Lower lobe of right lung (tissue), 2 donors: ENCODE data around the gene SLC1A7. TPM values are rescaled to one million over a fixed set of nuclear protein-coding genes. Genes with fewer than 3 reads are reported as not detected.
"Not testable (repeated sequence)": the region's sequence is repeated elsewhere in the genome, so short reads cannot be mapped to it uniquely, and the experiment has no call there.

ENCODE experiments used
- ATAC-seq, 2 donors: fragments of 200-7000 bp; cut with Tn5 transposase; one replicate each; pipeline ENCODE4 v1.9.1; 2020 to 2022; ENCODE audit warnings: mild to moderate bottlenecking in 2 of 2, moderate library complexity in 2 of 2
- DNase-seq: peaks from one replicate; pipeline ENCODE4 v3.0.0-alpha.2; 2020
- H3K27ac ChIP-seq: fragments of 200-600 bp; one replicate; pipeline ENCODE4 v1.8.0; 2022
- H3K27me3 ChIP-seq: fragments of 200-600 bp; one replicate; pipeline ENCODE4 v1.8.0; 2022; ENCODE audit warnings: low read depth
- H3K36me3 ChIP-seq: fragments of 200-600 bp; one replicate; pipeline ENCODE4 v1.8.0; 2022; ENCODE audit warnings: mild to moderate bottlenecking
- H3K4me1 ChIP-seq: fragments of 200-600 bp; one replicate; pipeline ENCODE4 v1.8.0; 2022
- H3K4me3 ChIP-seq: fragments of 200-600 bp; one replicate; pipeline ENCODE4 v1.8.0; 2022; ENCODE audit warnings: mild to moderate bottlenecking
- H3K9me3 ChIP-seq: fragments of 200-600 bp; one replicate; pipeline ENCODE4 v1.8.0; 2022
- CTCF ChIP-seq: fragments of 200-600 bp; IDR thresholded peaks from one replicate; pipeline ENCODE4 v1.8.0; 2022; ENCODE audit warnings: antibody characterized with exemption, mild to moderate bottlenecking
- intact Hi-C: fragments of 100-400 bp; cut with DNase I; formaldehyde crosslinking; loops from one replicate; pipeline ENCODE4 v1.11.0; 2022
- total RNA-seq: library from RNA; stranded (reverse); fragmentation: NEBNext Ultra II Directional; extraction: Animal tissue kit (Norgen Biotek cat#: 25700); gene quantifications from one replicate; pipeline ENCODE4 v1.2.1, GENCODE V29; 2021
- donor health status: DM: no; HTN: yes; CAD: no; lungs with severe emphysema.

SLC1A7 gene
- total RNA-seq, 1 donor from 2014 or later = 0.68 TPM

DNA sequence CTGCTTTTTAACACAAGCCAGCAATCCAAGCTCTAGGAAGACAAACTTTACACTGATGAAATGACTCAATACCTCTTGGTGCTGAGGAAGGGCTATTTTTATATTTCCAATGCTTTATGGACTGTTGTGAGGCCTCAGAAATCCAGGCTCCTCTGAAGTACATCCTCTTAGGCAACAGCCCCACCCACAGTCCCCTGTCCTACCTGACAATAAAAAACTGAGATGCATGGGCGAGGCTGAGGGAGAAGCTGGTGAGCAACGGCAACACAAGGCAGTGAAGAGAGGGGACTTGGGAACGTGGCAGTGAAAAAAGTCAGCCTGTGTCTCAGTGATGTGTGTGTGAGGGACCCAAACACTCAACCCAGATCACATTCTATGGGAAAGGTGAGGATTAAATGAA lies 44.1 kb upstream of the SLC1A7 start:
- H3K36me3 ChIP-seq = no peaks in the 10 kb centered on the region
- H3K9me3 ChIP-seq = no peaks in the 10 kb centered on the region
- DNase-seq = no peak
- H3K27ac ChIP-seq = no peak overlapping the region
- no peak for ATAC-seq
- H3K4me3 ChIP-seq = no peak overlapping the region
- intact Hi-C loops = no loop called here
- no peak for TF ChIP-seq CTCF
- H3K27me3 ChIP-seq = no peaks in the 10 kb centered on the region
- H3K4me1 ChIP-seq = peaks cover 14% of the 10 kb centered on the region

- H3K27ac ChIP-seq, H3K9me3 ChIP-seq, H3K36me3 ChIP-seq, ATAC-seq, H3K4me3 ChIP-seq, intact Hi-C loops, H3K27me3 ChIP-seq, DNase-seq: not testable (repeated sequence)
- H3K4me1 ChIP-seq = peaks cover 14% of the 10 kb centered on the region
Measured at GRCh38 chr1:53185955-53186297, 43.5 kb upstream of the SLC1A7 start.

- TF ChIP-seq CTCF = no peak
- Histone ChIP-seq H3K4me3 (no peak overlapping the region), H3K27me3 (no peaks in the 10 kb centered on the region), H3K4me1 (peaks cover 14% of the 10 kb centered on the region), H3K9me3 (no peaks in the 10 kb centered on the region), H3K36me3 (no peaks in the 10 kb centered on the region), H3K27ac (peak overlapping the region; percentile 58)
- DNase-seq (no peak), ATAC-seq (peak; percentile 34 to 71)
- intact Hi-C loops = no loop called here
Measured at GRCh38 chr1:53183095-53183990, 40.9 kb upstream of the SLC1A7 start.

DNA sequence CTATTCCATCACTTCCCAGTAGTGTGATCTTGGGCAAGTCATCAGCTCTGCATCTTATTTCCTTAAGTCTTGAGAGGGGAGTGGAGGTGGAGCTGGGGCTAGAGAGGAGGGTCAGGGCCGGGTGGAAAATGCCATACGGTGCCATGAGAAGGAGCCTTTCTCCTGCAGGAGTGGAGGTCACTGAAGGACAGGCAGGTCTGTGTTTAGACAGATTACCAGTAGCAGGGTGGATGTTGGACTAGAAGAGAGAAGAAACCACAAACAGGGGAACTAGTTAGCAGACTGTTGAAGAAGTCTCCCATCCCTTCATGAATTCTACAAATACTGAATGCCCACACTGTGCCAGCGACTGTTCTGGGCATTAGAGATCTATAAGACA lies 40.3 kb upstream of the SLC1A7 start:
- H3K9me3 ChIP-seq = no peaks in the 10 kb centered on the region
- DNase-seq (no peak), ATAC-seq (no peak)
- no peaks in the 10 kb centered on the region for H3K27me3 ChIP-seq
- intact Hi-C loops = no loop called here
- H3K36me3 ChIP-seq = no peaks in the 10 kb centered on the region
- H3K4me3 ChIP-seq = no peak overlapping the region
- TF ChIP-seq CTCF = no peak
- peak overlapping the region; percentile 58 for H3K27ac ChIP-seq
- H3K4me1 ChIP-seq = peaks cover 14% of the 10 kb centered on the region

GRCh38 chr1:53182111-53182593 lies 39.7 kb upstream of the SLC1A7 start:
- Histone ChIP-seq H3K4me1 (peaks cover 19% of the 10 kb centered on the region), H3K27me3 (no peaks in the 10 kb centered on the region), H3K4me3 (no peak overlapping the region), H3K27ac (peak overlapping the region; percentile 58), H3K36me3 (no peaks in the 10 kb centered on the region), H3K9me3 (no peaks in the 10 kb centered on the region)
- peak; percentile 90 for DNase-seq
- peak; percentile 70 to 80 for ATAC-seq
- TF ChIP-seq CTCF = peak; percentile 92
- intact Hi-C loops = no loop called here

- Histone ChIP-seq H3K4me1 (peaks cover 31% of the 10 kb centered on the region), H3K27ac (no peak overlapping the region), H3K36me3 (no peaks in the 10 kb centered on the region), H3K4me3 (no peak overlapping the region), H3K27me3 (no peaks in the 10 kb centered on the region), H3K9me3 (no peaks in the 10 kb centered on the region)
- ATAC-seq (no peak), DNase-seq (no peak)
- no peak for TF ChIP-seq CTCF
- intact Hi-C loops = no loop called here
Measured at GRCh38 chr1:53180951-53181350, 38.5 kb upstream of the SLC1A7 start.
